Activated naive CD8-positive, alpha-beta T cell (primary cell): ENCODE results near the gene FKBP8.

ENCODE experiments used
- H3K27ac Mint-ChIP-seq: one replicate; pipeline ENCODE4 v1.8.0; 2021; ENCODE audit warnings: mixed read lengths
- H3K27me3 Mint-ChIP-seq: one replicate; pipeline ENCODE4 v1.8.0; 2021; ENCODE audit warnings: mixed read lengths
- H3K36me3 Mint-ChIP-seq: one replicate; pipeline ENCODE4 v1.8.0; 2021; ENCODE audit warnings: mixed read lengths
- H3K4me1 Mint-ChIP-seq: one replicate; pipeline ENCODE4 v1.8.0; 2021; ENCODE audit warnings: low read depth, mixed read lengths
- H3K4me3 Mint-ChIP-seq: one replicate; pipeline ENCODE4 v1.8.0; 2021; ENCODE audit warnings: mild to moderate bottlenecking, mixed read lengths
- H3K9me3 Mint-ChIP-seq: one replicate; pipeline ENCODE4 v1.8.0; 2021; ENCODE audit warnings: low read depth, mixed read lengths

The FKBP8 gene

GRCh38 chr19:18520848-18521691 is 22.3 kb downstream of the FKBP8 start:
- no peaks in the 10 kb centered on the region for H3K27me3 Mint-ChIP-seq
- peak overlapping the region; percentile 99 for H3K4me3 Mint-ChIP-seq
- no peaks in the 10 kb centered on the region for H3K36me3 Mint-ChIP-seq
- H3K4me1 Mint-ChIP-seq = peaks cover 21% of the 10 kb centered on the region
- H3K9me3 Mint-ChIP-seq = no peaks in the 10 kb centered on the region
- H3K27ac Mint-ChIP-seq = peak overlapping the region; percentile 92

GRCh38 chr19:18519962-18520847 is 23.2 kb downstream of the FKBP8 start:
- Mint-ChIP-seq H3K4me3 (peak overlapping the region; percentile 99), H3K36me3 (no peaks in the 10 kb centered on the region), H3K27me3 (no peaks in the 10 kb centered on the region), H3K9me3 (no peaks in the 10 kb centered on the region), H3K4me1 (peaks cover 23% of the 10 kb centered on the region), H3K27ac (peak overlapping the region; percentile 95)

- H3K36me3 Mint-ChIP-seq = no peaks in the 10 kb centered on the region
Observed at GRCh38 chr19:18518639-18519038, 24.7 kb downstream of the FKBP8 start.

GRCh38 chr19:18517606-18518005 is 25.8 kb downstream of the FKBP8 start:
- Mint-ChIP-seq H3K4me1 (peaks cover 33% of the 10 kb centered on the region), H3K36me3 (no peaks in the 10 kb centered on the region), H3K27ac (no peak overlapping the region), H3K27me3 (no peaks in the 10 kb centered on the region), H3K4me3 (no peak overlapping the region), H3K9me3 (no peaks in the 10 kb centered on the region)

More at GRCh38 chr19:18518639-18519038, 24.7 kb downstream of the FKBP8 start:
- Mint-ChIP-seq H3K4me1 (peaks cover 31% of the 10 kb centered on the region), H3K27me3 (no peaks in the 10 kb centered on the region), H3K27ac (no peak overlapping the region), H3K9me3 (no peaks in the 10 kb centered on the region), H3K4me3 (no peak overlapping the region)

GRCh38 chr19:18515959-18516358 is 27.4 kb downstream of the FKBP8 start:
- Mint-ChIP-seq H3K36me3 (no peaks in the 10 kb centered on the region), H3K27me3 (no peaks in the 10 kb centered on the region), H3K4me1 (peaks cover 32% of the 10 kb centered on the region), H3K9me3 (no peaks in the 10 kb centered on the region), H3K27ac (no peak overlapping the region), H3K4me3 (no peak overlapping the region)

GRCh38 chr19:18514800-18515682 is 28.3 kb downstream of the FKBP8 start:
- no peak overlapping the region for H3K4me3 Mint-ChIP-seq
- H3K27me3 Mint-ChIP-seq = no peaks in the 10 kb centered on the region
- no peaks in the 10 kb centered on the region for H3K9me3 Mint-ChIP-seq
- H3K36me3 Mint-ChIP-seq = no peaks in the 10 kb centered on the region
- H3K4me1 Mint-ChIP-seq = peaks cover 34% of the 10 kb centered on the region
- no peak overlapping the region for H3K27ac Mint-ChIP-seq

- no peak overlapping the region for H3K4me3 Mint-ChIP-seq
- peaks cover 32% of the 10 kb centered on the region for H3K4me1 Mint-ChIP-seq
- no peaks in the 10 kb centered on the region for H3K9me3 Mint-ChIP-seq
- no peaks in the 10 kb centered on the region for H3K27me3 Mint-ChIP-seq
- H3K27ac Mint-ChIP-seq = no peak overlapping the region
- H3K36me3 Mint-ChIP-seq = no peaks in the 10 kb centered on the region
Observed at GRCh38 chr19:18513868-18514267, 29.5 kb downstream of the FKBP8 start.

GRCh38 chr19:18510216-18510615 is 33.2 kb downstream of the FKBP8 start:
- Mint-ChIP-seq H3K27ac (no peak overlapping the region), H3K9me3 (no peaks in the 10 kb centered on the region), H3K27me3 (no peaks in the 10 kb centered on the region), H3K36me3 (no peaks in the 10 kb centered on the region), H3K4me1 (peaks cover 55% of the 10 kb centered on the region), H3K4me3 (no peak overlapping the region)

GRCh38 chr19:18508585-18508984 is 34.8 kb downstream of the FKBP8 start:
- H3K9me3 Mint-ChIP-seq = no peaks in the 10 kb centered on the region
- no peaks in the 10 kb centered on the region for H3K27me3 Mint-ChIP-seq
- no peak overlapping the region for H3K4me3 Mint-ChIP-seq
- no peaks in the 10 kb centered on the region for H3K36me3 Mint-ChIP-seq
- H3K27ac Mint-ChIP-seq = no peak overlapping the region
- peaks cover 58% of the 10 kb centered on the region for H3K4me1 Mint-ChIP-seq

- Mint-ChIP-seq H3K4me1 (peaks cover 59% of the 10 kb centered on the region), H3K9me3 (no peaks in the 10 kb centered on the region), H3K36me3 (no peaks in the 10 kb centered on the region), H3K27me3 (no peaks in the 10 kb centered on the region), H3K27ac (peak overlapping the region; percentile 87), H3K4me3 (peak overlapping the region; percentile 63)
Observed at GRCh38 chr19:18507727-18508440, 35.5 kb downstream of the FKBP8 start.

DNA sequence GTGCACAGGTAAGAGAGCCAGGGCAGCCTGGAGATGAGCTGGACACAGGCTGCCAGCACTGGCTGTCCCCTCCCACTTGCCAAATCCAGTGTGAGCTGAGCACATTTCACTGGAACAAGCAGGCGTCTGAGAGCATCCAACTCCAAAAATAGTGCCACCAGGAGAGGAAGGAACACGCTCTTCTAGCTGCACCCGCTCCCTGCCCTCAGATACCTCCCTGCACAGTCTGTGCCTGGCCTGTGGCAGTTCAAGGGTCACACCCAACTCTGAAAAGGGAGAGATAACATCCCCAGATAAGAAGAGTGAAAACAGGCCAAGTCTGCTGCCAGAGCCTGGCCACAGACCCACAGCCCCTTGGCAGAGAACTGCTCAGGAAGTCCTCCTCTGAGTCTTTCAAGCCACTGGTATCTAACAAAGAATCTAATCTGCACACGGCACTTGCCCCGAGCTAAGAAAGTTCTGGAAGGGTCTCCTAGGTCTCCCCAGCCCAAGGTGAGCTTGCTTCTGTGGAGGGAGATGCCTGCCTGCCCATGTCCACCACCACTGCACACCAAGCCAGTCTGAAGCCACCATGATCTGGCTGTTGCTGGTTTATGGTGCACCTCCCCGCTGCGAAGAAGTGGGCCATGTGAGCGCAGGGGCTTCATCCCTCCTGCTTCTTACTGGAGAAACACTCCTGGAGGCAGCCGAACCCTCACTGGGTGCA is 36.2 kb downstream of the FKBP8 start:
- no peaks in the 10 kb centered on the region for H3K27me3 Mint-ChIP-seq
- peak overlapping the region; percentile 87 for H3K27ac Mint-ChIP-seq
- H3K4me1 Mint-ChIP-seq = peaks cover 63% of the 10 kb centered on the region
- H3K4me3 Mint-ChIP-seq = peak overlapping the region; percentile 63
- H3K9me3 Mint-ChIP-seq = no peaks in the 10 kb centered on the region
- H3K36me3 Mint-ChIP-seq = no peaks in the 10 kb centered on the region

DNA sequence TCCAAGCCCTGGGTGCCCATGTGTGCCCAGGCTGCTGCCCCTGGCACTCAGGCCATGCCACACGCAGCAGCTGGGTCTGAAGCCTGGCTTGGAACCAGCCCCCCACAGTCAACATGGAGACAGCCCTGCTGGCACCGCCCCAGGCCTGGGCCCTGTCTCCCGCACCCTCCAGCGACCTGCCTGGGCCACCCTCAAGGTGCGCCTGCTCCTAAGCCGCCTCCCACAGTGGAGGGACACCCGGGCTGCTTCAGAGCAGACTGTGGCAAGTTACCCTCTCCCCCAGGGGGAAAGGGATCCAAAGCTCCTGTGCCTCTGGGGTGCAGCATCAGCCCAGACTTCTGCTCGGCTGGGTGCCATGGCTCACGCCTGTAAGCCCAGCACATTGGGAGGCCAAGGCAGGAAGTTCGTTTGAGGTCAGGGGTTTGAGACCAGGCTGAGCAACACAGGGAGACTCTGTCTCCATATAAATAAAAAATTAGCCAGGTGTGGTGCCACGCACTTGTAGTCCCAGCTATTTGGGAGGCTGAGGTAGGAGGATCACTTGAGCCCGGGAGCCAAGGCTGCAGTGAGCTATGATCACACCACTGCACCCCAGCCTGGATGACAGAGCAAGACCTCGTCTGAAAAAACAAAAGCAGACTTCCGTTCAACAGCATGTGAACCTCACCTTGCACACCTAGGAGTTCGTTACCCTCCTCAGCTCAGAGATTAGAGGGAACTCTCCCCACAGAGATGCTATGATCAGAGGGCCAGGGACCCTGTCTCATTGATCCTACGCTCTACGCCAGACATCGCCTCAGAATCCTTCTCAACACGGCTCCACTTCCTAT is 37.1 kb downstream of the FKBP8 start:
- no peaks in the 10 kb centered on the region for H3K36me3 Mint-ChIP-seq
- peak overlapping the region; percentile 87 for H3K27ac Mint-ChIP-seq
- H3K9me3 Mint-ChIP-seq = no peaks in the 10 kb centered on the region
- peak overlapping the region; percentile 63 for H3K4me3 Mint-ChIP-seq
- H3K4me1 Mint-ChIP-seq = peaks cover 65% of the 10 kb centered on the region
- no peaks in the 10 kb centered on the region for H3K27me3 Mint-ChIP-seq
